Measurements from ENCODE around the gene TRIM75.

DNA sequence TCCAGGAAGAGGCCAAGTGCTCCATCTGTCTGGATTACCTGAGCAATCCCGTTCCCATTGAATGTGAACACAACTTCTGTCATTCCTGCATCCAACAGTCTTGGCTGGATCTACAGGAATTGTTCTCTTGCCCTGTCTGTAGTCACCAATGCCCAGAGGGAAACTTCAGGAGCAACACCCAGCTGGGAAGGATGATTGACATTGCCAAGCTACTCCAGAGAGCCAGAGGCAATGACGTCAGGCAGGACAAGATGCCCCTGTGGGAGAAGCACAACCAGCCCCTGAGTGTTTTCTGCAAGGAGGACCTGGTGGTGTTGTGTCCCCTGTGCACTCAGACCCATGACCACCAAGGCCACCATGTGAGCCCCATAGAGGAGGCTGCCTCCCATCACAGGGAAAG is 43.2 kb upstream of the TRIM75 start:
- TF ChIP-seq JUN (IDR thresholded peaks at IDR 0.05; ENCODE audit: borderline replicate concordance, insufficient read depth, insufficient read length, low read depth) = no peak
- no peak for TF ChIP-seq POLR2AphosphoS5 (IDR thresholded peaks at IDR 0.05; ENCODE audit: insufficient read depth, low read depth, low read length)
- TF ChIP-seq CTCF (IDR thresholded peaks at IDR 0.05; ENCODE audit: extremely low read depth in 1 of 2, insufficient read depth in 1 of 2, low read depth in 1 of 2, low read length in 2 of 2) = no peak
- TF ChIP-seq EZH2 (IDR thresholded peaks at IDR 0.05; ENCODE audit: borderline replicate concordance, low read depth, low read length, severe bottlenecking) = no peak
- no peak for TF ChIP-seq POLR2A (IDR thresholded peaks at IDR 0.05; ENCODE audit: low read depth, low read length)
- no peak for TF ChIP-seq MAX (IDR thresholded peaks at IDR 0.05; ENCODE audit: insufficient read depth, insufficient read length)
- no peak for TF ChIP-seq MYC (IDR thresholded peaks at IDR 0.05; ENCODE audit: low read depth, low read length)
